ENCODE measurements around the gene WIPI1.

Gene WIPI1

DNA sequence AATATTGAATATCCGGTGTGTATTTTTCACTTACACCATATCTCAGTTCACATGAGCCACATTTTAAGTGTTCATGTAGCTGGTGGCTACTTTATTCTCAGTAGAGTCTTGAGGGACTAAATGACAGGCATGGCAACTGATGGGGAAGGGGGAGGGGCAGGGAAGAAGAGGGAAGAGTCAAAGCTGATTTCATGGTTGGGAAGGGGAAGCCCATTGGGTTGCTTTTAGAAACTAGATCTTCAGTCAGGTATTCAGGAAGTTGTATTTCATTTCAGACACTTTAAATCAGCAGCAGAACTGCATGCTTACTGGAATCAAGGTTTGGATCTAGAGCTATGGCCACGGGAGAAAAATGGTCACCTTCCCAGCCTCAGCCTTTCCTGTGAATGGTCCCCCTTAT is 2.9 kb upstream of the WIPI1 start:
- no peak for DNase-seq

DNA sequence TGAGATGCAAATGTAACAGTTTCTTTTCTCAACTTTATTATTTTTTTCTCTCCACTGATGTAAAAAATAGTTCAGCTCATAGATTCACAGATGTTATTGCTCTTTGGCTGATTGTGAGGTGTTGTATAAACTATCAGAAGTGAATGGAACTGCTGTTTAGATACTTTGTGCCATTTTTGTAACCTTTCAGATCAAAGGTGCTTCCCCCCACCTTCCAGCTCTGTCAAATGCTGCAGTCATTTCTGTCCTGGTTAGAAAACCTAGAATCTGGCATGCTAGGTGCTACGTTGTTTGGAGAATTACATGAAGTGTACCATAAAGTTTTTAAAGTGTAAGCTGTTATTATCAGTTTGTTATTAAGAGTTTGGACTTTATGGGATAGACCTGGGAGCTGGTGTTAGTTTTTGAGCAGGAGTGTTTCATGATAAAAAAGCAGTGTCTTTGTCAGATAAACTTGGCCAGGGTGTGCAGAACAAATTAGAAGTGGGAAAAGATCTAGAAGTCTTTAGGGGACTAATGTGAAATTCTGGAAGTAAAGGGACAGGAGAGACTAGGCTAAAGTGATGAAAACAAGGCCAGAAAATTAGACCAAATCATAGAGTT is 1.8 kb upstream of the WIPI1 start:
- no peak for DNase-seq

DNA sequence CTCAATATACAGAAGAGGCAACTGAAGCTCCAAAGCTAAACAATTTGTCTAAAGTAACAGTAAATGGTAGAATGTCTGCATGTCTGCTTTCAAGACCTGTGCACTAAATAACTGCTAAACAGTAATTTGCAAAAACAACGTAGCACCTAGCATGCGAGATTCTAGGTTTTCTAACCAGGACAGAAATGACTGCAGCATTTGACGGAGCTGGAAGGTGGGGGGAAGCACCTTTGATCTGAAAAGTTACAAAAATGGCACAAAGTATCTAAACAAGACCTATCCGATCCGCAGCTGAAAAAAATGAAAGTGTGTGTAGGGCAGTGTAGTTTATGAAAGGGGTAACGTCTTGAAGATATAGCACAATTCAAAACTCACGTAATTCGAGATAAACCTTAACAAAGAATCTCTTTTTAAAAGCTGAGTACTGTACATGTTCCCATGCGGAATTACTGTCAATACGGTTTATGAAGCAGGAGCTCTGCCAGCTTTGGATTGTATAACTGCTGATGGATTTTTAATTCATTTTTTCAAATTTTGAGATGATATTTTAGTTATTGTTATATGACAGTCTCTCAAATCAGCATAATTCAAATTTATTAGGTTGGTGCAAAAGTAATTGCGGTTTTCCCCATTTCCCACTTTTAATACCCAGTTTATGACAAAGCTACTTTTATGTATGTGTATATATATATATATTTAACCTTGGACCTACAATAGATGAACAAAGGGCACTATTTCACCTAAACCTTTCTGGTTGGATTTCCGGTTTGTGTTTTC is 1.2 kb upstream of the WIPI1 start:
- no peak for DNase-seq

DNA sequence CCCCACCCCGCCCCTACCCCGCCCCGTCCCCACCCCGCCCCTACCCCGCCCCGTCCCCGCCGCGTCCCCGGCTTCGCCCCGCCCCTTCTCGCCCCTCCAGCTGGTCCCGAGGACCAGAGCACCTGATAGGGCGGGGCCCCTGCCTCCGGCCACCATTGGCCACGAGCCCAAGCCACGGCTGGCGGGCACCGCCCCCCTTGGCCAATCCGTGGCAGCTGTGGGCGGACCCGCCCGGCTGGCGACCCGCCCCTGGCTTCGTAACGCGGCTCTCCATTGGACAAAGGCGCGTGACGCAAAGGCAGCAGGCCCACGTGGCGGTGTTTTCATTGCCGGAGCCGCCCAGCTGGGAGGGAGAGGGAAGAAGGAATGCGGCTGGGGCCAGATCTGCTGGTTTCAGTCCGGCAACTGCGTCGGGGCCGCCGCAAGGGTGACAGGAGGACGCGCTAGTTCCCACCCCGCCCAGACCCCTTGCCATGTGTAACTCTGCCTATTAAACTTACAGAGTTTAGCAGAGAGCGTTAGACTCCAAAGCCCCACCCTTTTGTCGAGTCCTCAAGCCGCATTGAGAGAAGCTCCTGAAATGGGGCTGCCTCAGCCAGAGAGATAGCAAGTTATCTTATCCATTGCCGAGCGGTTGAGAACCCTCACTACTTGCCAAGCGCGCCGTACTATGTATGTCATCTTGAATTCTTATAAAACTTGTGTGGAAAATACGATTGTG is 403 bp upstream of the WIPI1 start:
- DNase-seq: peak; percentile 97

DNA sequence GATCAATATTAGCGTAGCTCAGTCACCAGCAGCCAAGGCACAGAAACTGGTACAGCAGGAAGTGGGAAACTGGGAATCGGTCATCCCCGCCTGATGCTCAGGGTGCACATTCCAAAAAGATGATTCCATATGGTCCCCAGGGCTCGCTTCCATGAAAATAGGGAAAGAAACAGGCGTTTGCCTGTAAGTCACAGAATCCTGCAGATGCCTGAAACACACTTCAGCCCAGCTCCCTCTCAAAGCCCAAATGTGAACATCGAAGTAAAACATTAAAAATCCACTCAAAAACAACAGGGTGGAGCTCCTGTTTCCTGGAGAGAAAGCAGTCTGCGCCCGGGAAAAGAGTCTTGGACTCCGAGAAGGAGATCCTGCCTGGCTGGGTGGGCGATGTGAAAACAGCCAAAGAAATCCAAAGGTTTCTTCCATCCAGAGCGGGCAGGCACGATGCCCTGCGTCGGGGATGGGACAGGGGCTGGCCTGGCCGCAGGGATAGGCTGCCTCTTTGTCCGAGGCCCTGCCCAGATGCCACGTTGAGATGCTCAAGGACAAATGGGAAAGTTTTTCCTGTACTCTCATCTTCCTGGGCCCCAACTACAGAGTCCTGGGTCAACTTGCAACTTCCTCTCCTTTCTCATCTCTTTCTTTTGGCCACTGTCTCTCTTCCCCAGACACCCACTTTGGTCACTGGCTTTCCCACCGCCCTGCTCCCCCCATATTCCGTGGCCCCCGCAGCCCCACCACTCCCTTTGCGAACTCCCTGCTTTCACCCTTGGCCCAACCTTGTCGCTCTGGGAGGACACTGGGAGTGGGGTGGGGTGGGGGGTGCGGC is 743 bp downstream of the WIPI1 start:
- no peak for DNase-seq

DNA sequence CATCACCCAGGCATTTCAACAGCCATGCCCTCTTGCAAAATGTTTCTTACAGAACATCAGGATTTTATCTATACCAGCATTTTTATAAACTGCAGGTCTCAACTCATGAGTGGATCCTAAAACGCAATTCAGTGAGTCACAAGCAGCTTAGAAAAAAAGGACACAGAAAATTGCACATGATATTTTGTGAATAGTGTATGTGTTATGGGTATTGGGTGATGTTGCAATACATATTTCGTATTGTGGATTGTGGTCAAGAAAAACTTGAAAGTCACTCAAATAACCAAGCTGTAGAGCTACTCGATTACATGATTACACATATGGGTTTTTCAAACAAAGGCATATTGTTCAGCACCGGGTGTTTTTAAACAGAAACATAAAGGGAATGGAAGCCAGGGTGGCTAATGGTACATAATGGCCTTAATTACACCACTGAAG is 1.4 kb downstream of the WIPI1 start:
- DNase-seq: no peak

DNA sequence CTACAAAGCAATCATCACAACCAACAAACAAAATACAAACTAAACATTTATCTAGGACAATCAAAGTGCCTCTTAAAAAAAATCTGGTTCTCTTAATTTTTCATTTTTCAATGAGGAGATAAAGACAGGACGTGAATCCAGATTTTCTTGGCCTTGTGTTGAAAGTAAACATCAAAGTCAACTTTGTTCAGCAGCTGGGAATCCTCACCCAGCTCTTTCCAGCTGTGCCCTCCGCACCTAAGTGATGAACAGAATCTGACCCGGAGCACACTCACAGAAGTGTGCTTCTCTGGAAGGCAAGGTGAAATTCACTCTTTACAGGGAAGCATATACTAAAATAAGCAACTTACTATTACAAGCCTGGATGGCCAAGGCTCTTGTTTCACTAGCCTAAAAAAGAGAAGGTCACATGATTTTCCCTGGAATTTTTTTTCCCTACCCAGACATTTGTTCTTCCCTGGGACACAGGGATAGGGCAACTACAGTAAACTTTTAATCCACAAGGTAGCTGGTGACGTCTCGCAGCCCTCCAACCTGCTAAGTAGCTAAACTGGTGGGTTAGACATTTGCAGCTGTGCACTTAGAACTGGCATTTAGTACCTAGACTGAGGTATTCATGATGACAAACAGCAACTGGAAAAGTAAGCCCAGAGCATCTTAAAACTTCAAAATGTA is 3.2 kb downstream of the WIPI1 start:
- DNase-seq: no peak

DNA sequence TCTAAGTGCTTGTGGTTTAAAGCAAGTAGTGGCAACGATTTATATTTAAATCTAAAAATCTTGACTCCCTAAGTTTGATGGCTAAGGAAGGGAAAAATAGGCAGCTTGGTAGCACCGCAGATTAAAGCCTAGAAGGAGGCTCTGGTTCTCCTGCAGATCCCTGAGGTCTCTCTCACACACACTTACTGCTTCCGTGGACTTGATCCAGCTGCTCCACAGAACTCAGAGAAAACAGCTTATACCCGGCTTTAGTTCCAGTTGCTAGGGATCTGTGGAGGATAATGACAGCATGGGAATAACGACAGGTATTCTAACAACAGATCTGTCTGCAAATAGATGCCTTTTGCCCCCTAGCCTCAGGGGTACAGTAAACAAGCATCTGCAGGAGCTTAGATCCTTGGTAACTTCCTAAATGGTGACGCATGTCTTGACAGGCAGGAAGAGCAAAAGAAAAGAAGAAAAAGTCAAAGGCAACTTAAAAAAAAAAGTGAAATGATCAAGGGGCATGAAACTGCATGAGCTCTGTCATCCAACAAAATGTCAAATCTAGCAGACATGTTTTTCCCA is 4.5 kb downstream of the WIPI1 start:
- DNase-seq: no peak

DNA sequence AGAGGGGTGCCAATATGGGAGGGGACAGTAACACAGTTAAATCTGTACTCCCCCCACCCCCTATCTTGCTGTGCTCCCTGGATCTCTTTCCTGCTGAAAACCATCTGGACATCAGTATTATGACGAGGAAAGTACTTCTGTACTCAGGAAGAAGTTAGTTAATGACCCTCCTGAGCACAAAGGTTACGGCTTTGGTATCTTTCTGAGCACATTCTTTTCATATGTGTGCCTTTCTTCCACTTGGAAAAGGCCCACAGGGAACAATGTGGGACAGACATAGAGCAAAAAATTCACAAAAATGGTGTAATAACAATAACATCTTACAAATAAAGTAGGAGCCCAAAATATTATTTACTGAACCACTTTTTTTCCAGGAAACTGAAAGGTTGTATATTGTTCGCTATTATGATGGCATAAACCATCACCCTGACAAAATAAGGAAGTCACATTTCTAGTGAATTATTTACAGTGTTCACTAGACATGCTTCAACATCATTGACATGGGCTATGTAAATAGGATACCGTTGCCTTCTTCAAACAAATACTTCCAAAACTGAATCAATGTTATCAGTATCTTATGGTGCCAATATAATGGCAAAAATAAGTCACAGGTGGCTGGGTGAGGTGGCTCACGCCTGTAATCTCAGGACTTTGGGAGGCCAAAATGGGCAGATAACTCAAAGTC is 5.5 kb downstream of the WIPI1 start:
- no peak for DNase-seq

DNA sequence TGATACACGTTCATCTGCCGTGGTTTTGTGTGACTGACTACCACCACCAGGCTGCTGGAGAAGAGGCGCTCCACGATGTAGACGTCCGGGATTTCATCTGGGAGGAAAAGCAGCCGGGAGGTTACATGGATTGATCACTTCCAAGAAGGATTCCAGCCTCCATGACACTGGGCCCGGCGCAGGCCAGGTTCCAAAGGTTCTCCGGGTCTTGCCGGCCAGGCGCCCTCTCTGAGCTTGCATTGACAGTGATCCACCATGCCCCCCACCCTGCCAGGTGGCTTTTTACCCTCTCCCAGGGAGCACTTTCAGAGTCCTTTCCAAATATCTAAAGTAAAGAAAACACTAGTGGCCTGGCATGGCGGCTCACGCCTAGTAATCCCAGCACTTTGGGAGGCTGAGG is 6.5 kb downstream of the WIPI1 start:
- no peak for DNase-seq

DNA sequence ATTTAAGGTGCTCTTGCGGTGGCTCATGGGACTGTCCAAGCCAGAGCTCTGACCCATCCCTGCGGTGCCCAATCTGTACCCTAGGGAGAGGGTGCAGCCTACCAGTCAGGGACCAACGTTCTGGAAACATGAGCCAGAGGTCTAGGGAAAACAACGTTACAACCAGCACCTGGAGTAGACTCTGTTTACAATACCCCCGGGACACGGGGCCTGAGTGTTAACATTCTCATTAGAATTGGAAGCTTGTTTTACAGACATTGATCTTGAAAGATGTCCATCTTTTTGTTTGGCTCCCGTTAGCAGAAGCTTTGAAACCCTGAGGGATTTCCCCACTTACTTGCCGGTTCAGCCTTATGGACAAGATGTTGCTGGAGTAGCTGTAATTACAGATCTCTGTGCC is 6.9 kb downstream of the WIPI1 start:
- DNase-seq: no peak

DNA sequence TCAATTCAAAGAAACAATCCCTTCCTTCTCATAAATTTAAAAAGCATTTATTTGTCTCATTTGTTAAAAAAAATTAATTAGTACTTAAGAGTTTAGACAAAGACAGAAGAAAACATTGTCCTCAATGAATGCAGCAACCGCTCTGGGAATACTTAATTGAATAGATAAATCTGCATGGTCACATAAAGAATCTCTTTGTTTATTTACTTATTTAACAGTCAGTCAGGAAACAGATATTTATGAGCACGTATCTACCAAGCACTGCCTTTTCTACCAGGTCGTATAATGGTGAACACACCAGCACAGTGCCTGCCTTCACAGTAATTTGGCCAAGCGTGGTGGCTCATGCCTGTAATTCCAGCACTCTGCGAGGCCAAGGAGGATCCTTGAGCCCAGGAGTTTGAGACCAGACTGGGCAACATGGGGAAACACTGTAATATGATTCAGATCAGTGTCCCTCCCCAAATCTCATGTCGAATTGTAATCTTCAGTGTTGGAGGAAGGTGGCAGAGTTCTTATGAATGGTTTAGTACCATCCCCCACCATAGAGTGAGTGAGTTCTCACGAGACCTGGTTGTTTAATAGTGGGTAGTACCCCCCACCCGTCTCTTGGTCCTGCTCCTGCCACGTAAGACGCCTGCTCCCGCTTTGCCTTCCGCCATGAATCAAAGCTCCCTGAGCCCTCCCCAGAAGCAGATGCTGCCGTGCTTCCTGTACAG is 8.1 kb downstream of the WIPI1 start:
- DNase-seq: no peak

DNA sequence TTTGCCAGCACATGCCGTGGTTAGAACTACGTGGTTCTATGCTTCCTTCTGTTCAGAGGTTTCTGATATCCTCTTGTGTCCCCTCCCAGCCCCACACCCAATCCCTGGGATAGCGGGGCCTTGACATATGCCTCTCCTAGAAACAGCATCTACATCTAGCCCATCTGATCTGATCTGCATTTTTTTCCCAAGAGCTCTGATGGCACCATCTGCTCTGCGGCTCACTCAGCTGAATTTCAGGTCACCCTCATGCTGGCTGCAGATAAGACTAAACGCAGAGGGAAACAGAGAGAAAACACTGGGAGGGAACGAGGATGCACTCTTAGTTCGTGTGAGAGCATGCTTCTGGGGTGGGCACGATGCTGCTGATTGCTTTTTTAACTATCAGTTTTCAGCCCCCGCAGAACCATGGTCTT is 10.7 kb downstream of the WIPI1 start:
- no peak for DNase-seq

DNA sequence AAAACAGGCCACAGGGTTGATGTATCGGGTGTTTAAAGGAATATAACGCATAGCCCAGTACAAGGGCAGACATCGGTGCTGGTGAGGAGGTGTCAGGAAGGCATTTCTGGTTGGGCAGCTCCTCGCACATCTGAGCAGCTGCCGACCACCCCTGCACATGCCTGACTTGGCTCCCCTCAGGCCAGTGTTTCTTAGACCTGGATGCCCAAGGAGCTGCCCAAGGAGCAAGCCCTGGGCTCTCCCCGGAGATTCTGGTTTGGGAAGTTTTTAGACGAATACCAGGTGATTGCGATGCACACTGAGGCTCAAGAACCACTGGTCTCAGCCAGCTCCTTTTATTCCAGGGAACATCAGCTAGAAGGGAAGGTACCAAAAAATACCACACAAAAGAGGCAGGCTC is 11.6 kb downstream of the WIPI1 start:
- DNase-seq: no peak

DNA sequence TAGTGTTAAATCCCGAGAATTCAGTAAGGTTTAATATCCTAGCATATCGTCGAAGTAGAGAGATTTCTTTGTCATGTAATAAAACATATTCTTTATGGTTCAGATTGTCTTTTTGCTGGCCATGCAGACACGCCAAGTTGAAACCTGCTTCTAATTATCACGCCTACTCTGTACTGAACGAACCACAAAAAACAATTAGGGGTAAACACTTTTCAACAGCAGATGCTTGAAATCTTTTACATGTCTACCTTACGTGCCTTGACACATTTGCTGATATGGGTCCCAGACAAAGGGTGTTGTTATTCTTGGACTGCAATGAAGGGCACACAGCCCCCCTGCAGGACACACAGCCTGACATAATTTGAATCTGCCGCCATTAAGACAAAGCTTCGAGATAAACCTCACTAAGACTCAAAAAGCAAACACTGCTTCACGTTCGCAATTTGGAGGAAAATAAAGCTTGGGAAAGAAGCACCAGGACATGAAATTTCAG is 13.3 kb downstream of the WIPI1 start:
- DNase-seq: no peak

DNA sequence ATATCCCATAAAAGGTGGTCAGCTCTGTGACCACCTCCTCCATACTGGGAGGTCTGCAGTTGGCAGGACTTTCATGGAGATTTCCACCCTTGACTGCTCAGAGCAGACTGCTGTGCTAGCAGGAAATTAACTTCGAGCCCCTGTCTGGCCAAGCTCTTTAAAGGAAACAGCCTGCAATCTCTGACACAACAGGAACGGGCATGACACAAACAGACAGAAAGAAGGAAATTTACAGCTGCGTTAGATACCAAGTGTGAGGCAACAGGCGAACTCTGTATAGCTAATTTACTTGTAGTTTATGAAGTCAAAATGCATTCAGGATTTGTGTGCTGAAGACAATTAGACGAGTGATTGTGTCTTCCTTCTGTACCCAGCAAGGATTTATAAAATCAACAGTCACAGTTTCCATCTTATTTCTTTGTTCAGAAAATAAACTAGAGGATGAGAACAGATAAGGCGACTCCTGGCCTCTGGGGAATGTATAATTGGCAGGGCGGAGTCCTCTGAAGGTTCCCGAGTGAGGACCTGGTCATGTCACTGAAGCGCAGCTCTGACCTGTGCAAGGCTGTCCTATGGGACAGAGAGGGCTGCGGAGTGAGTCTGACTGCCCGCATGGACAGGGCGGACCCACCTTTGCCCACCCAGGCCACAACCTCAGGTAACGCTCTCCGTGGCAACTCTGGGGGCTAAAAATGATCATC is 16.1 kb downstream of the WIPI1 start:
- no peak for DNase-seq

DNA sequence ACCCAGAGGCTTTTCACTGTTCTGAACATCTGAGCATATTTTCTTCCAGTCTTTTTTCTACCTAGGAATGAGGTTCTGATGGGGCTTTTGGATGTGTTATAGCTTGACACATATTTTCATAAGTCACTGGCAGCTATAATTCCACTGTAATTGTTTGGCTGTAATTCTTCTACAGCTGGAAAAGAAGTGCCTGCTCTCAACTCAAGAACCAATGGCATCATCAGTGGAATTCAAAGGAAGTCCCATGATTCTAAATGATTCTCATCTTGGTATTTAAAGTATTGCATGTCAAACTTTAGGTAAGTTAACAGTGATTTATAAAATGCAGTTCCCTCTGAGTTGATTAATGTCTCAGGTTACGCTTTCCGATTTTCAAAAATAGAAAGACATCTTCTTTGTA is 16.8 kb downstream of the WIPI1 start:
- no peak for DNase-seq

DNA sequence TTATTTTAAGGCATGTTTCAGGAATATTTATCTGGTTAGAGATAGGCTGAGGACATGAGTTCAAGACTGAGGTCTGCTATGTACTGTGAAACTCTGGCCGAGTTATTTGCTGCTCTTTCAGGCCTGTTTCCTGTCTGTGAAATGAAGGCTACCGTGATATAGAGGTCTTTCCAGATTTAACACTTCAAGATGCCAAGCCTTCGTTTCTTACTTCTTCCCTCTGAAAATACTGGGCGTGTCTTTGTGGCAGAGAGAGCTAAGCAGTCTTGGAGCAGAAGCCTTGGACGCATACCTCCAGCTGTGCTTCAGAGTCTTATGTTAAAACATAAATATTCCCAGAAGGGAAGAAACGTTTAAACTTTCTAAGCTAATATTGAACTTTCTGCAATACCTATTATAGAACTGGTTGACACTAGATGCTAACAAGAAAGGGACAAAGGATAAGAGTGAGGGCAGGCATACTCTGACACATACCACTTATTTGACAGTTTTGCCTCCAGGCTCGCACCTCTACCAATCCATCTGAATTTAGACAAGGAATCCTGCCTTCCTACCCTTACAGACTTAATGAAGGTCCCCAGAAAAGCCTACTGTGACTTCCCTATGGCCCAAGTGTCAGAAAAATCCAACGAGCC is 17.5 kb downstream of the WIPI1 start:
- DNase-seq: no peak

DNA sequence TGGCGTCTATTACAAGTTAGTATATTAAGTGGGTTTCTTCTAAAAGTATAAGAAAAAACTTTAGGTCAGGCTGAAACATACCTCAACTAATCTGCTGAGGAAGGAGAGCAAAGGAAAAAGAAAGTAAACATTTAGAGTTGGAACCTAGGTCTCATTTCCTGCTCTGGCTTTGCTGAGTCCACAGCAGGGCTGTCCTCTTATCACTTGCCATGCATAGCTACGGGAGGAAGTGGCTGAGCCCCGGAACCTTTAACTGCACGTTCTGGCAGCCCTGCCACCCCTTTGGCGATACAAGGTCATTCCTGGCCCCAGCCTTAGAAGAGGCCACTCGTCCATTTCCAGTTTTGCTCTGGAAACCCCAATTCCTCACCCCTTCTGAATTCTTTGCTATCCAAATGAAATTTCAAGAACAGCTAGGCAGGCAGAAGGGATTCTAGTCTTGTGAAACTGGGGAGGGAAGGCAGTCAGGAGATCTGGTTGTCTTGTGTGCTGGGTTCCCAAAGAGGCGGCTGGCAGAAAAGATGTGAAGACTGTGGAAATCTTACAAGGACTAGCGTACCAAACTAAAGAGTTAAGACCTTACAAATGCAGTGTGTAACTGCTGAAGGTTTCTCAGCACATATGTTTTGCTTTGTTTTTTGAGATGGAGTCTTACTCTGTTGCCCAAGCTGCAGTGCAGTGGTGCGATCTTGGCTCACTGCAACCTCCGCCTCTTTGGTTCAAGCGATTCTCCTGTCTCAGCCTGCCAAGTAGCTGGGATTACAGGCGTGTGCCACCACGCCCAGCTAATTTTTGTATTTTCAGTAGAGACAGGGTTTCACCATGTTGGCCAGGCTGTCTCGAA is 19.1 kb downstream of the WIPI1 start:
- DNase-seq: peak; percentile 34 to 53

All from activated CD4-positive, alpha-beta T cell treated with anti-CD3 and anti-CD28 coated beads, Interleukin-2, amount 50 U/mL, for 48 hours (primary cell).